WERI-Rb-1 (cell line): ENCODE data around the gene MNS1.

Experiments used
- DNase-seq: peaks from one replicate; pipeline ENCODE4 v3.0.0-alpha.2; 2020
- H3K27ac ChIP-seq: fragments of 250-450 bp; sonication (Bioruptor Pico); 2 replicates; pipeline ENCODE4 v1.5.1; 2020; ENCODE audit warnings: mild to moderate bottlenecking, moderate library complexity
- H3K27me3 ChIP-seq: fragments of 250-450 bp; sonication (Bioruptor Pico); 2 replicates; pipeline ENCODE4 v1.5.1; 2021; ENCODE audit warnings: mild to moderate bottlenecking, low read depth, moderate library complexity; ENCODE audit not compliant: insufficient read depth, severe bottlenecking
- H3K36me3 ChIP-seq: fragments of 250-450 bp; sonication (Bioruptor Pico); 2 replicates; pipeline ENCODE4 v1.5.1; 2020; ENCODE audit warnings: mild to moderate bottlenecking, moderate library complexity
- H3K4me3 ChIP-seq: 2 replicates; pipeline ENCODE4 v1.5.1; 2011; ENCODE audit warnings: low read depth, mild to moderate bottlenecking, control low read depth, low read length
- H3K9me3 ChIP-seq: fragments of 250-450 bp; sonication (Bioruptor Pico); 2 replicates; pipeline ENCODE4 v1.5.1; 2021; ENCODE audit warnings: mild to moderate bottlenecking, moderate library complexity; ENCODE audit not compliant: severe bottlenecking
- CTCF ChIP-seq: IDR thresholded peaks from 2 replicates; pipeline ENCODE4 v1.5.1; 2011; ENCODE audit warnings: low read depth, mild to moderate bottlenecking, control low read depth, inconsistent platforms, low read length

The MNS1 gene

GRCh38 chr15:56460947-56461346 is 4.0 kb downstream of the MNS1 start:
- Histone ChIP-seq H3K36me3 (no peaks in the 10 kb centered on the region), H3K9me3 (no peaks in the 10 kb centered on the region), H3K27me3 (no peaks in the 10 kb centered on the region), H3K4me3 (no peak overlapping the region), H3K27ac (no peak overlapping the region)
- no peak for DNase-seq
- no peak for TF ChIP-seq CTCF

GRCh38 chr15:56460071-56460470 is 4.9 kb downstream of the MNS1 start:
- DNase-seq = no peak

GRCh38 chr15:56459096-56459495 is 5.8 kb downstream of the MNS1 start:
- DNase-seq = no peak
- TF ChIP-seq CTCF = no peak
- Histone ChIP-seq H3K4me3 (no peak overlapping the region), H3K9me3 (no peaks in the 10 kb centered on the region), H3K27ac (no peak overlapping the region), H3K36me3 (no peaks in the 10 kb centered on the region), H3K27me3 (no peaks in the 10 kb centered on the region)

More at GRCh38 chr15:56460071-56460470, 4.9 kb downstream of the MNS1 start:
- no peak for TF ChIP-seq CTCF
- Histone ChIP-seq H3K27me3 (no peaks in the 10 kb centered on the region), H3K9me3 (no peaks in the 10 kb centered on the region), H3K27ac (no peak overlapping the region), H3K4me3 (no peak overlapping the region), H3K36me3 (no peaks in the 10 kb centered on the region)

GRCh38 chr15:56456229-56456628 is 8.7 kb downstream of the MNS1 start:
- H3K9me3 ChIP-seq = no peaks in the 10 kb centered on the region
- DNase-seq = no peak
- TF ChIP-seq CTCF = no peak
- H3K27me3 ChIP-seq = no peaks in the 10 kb centered on the region
- no peaks in the 10 kb centered on the region for H3K36me3 ChIP-seq
- no peak overlapping the region for H3K4me3 ChIP-seq
- H3K27ac ChIP-seq = no peak overlapping the region

GRCh38 chr15:56454836-56455235 is 10.1 kb downstream of the MNS1 start:
- Histone ChIP-seq H3K27me3 (no peaks in the 10 kb centered on the region), H3K4me3 (no peak overlapping the region), H3K9me3 (no peaks in the 10 kb centered on the region), H3K27ac (no peak overlapping the region), H3K36me3 (no peaks in the 10 kb centered on the region)
- TF ChIP-seq CTCF = no peak
- DNase-seq = no peak

GRCh38 chr15:56445746-56446145 is 19.2 kb downstream of the MNS1 start:
- Histone ChIP-seq H3K9me3 (no peaks in the 10 kb centered on the region), H3K27ac (no peak overlapping the region), H3K4me3 (no peak overlapping the region), H3K36me3 (peaks cover 6% of the 10 kb centered on the region), H3K27me3 (no peaks in the 10 kb centered on the region)
- no peak for DNase-seq
- no peak for TF ChIP-seq CTCF
